Stomach (tissue), 4 donors: ENCODE data around the gene PLCH2.

ENCODE experiments used
- POLR2A ChIP-seq, 4 donors: fragments of 450-650 bp; IDR thresholded peaks; one replicate each; pipeline ENCODE4 v1.6.1; 2016; ENCODE audit warnings: antibody characterized with exemption in 4 of 4, control low read depth in 2 of 4, mild to moderate bottlenecking in 1 of 4, moderate library complexity in 1 of 4
- TF ChIP-seq, protein P1 (sequence below), 7 experiments: fragments of 450-650 bp in 4 of 7; fragments of 200-600 bp in 3 of 7; sonication (generic) in 3 of 7; IDR thresholded peaks; one replicate each; pipeline ENCODE4 v1.5.1; 2016 to 2019; ENCODE audit warnings: antibody characterized with exemption in 7 of 7, control low read depth in 2 of 7, mild to moderate bottlenecking in 1 of 7

DNA sequence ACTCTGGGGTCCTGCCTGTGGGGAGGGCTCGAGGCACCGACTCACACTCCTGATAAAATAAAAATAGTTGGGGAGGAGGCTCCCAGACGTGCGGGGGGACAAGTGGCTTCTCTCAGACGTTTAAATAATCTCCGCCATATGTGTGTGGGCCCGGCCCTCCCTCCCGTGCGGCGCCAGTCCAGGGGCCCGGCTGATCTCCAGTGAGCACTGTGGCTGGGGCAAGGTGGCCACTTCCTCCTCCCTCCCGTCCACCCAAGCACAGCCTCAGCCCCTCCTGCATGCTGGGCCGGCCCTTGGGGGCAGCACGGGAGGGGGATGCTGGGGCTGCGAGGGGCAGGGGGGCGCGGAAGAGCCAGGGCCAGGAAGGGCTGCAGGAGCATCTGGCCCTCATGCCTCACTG, 4.0 kb upstream of the PLCH2 start:
- TF ChIP-seq POLR2A (IDR thresholded peaks at IDR 0.05): no peak
- TF ChIP-seq, protein P1, sequence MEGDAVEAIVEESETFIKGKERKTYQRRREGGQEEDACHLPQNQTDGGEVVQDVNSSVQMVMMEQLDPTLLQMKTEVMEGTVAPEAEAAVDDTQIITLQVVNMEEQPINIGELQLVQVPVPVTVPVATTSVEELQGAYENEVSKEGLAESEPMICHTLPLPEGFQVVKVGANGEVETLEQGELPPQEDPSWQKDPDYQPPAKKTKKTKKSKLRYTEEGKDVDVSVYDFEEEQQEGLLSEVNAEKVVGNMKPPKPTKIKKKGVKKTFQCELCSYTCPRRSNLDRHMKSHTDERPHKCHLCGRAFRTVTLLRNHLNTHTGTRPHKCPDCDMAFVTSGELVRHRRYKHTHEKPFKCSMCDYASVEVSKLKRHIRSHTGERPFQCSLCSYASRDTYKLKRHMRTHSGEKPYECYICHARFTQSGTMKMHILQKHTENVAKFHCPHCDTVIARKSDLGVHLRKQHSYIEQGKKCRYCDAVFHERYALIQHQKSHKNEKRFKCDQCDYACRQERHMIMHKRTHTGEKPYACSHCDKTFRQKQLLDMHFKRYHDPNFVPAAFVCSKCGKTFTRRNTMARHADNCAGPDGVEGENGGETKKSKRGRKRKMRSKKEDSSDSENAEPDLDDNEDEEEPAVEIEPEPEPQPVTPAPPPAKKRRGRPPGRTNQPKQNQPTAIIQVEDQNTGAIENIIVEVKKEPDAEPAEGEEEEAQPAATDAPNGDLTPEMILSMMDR (IDR thresholded peaks at IDR 0.05): no peak
